A549 treated with CORT108297 at 1 μM for 4 hours (cell line): ENCODE results near the gene CYS1. TPM values are rescaled to one million over a fixed set of nuclear protein-coding genes. Genes with fewer than 3 reads are reported as not detected.

Source experiments
- total RNA-seq: library from RNA; stranded (reverse); fragments of 200-300 nt; extraction: Qiagen RNA extraction; gene quantifications from 5 replicates; pipeline ENCODE4 v1.2.3, GENCODE V29; 2022

The CYS1 gene, protein sequence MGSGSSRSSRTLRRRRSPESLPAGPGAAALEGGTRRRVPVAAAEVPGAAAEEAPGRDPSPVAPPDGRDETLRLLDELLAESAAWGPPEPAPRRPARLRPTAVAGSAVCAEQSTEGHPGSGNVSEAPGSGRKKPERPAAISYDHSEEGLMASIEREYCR
- 0.81 to 1.8 TPM (median 1.3 TPM) in 5 replicates for total RNA-seq

DNA sequence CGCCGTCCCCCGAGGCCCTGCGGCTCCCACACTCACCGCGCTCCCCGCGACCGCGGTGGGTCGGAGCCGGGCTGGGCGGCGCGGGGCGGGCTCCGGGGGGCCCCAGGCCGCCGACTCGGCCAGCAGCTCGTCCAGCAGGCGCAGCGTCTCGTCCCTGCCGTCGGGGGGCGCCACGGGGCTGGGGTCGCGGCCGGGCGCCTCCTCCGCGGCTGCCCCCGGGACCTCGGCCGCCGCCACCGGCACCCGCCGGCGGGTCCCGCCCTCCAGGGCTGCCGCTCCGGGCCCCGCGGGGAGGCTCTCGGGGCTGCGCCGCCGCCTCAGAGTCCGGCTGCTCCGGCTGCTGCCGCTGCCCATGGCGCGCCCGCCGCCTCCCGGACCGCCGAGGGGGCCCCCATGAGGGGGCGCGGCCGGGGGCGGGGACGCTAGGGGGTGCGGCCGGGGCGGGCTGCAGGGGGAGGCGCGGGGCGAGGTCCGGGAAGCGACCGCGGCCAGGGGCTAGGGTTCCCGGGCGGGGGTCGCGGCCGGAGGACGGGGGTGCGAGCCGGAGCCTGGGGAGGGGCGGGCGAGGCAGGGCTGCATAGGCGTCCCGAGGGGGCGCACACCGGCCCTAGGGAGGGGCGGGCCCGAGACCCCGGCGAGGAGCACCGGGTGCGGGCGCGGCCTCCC, at the start of gene CYS1:
CYS1 (minus strand) TSS at position 542 of the 666 bp plus-strand sequence; CDS start at position 354, 188 bp downstream.

DNA sequence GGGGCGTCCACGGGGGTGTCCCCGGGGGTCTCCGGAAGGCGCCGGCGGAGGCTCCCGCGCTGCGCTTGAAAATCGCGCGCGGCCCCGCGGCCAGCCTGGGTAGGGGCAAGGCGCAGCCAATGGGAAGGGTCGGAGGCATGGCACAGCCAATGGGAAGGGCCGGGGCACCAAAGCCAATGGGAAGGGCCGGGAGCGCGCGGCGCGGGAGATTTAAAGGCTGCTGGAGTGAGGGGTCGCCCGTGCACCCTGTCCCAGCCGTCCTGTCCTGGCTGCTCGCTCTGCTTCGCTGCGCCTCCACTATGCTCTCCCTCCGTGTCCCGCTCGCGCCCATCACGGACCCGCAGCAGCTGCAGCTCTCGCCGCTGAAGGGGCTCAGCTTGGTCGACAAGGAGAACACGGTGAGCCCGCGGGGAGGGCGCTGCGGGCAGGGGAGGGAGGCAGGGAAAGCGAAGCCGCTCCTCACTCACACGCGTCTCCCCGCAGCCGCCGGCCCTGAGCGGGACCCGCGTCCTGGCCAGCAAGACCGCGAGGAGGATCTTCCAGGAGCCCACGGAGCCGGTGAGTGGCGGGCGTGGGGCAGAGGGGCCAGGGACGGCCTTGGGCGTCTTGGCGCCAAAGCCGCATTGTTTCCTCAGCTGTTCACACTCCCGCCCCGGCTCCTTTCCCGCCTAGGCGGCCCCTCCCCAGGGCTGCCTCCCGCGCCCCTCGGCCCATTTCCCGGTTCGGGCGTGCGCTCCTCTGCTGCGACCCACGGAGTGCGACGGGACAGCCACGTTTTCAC, 42.5 kb upstream of the CYS1 start, which contains the start of gene RRM2:
RRM2 (plus strand) TSS at position 240 of the 781 bp plus-strand sequence; CDS start at position 300, 60 bp downstream.

DNA sequence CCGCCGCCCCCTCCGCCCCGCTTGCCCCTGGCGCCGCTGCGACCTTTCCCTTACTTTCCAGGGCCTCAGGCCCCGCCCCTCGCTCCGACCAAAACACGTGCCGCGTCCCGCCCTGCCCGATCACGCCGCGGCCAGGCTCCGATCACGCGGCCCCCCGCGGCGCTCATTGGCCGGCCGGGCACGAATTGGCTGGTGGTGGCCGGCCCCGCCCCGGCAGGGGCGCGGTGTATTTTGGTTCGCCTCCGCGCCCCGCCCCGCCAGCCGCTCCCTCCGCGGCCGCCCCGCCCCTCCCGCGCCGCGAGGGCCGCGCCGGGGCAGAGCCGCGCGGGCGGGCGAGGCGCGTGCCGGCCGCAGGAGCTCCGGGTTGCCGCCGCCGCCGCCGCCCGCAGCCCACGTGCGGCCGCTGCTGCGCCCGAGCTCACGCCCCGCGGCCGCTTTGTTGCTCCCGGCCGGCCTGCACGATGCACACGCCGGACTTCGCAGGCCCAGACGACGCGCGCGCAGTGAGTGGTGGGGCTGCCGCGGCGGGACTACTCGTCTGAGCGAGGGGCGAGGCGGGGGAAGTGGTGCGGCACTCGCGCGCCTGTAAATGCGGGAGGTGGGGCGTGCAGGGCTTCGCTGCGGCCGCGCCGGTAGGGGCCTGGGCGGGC, 36.8 kb downstream of the CYS1 start, which contains the start of gene KLF11:
KLF11 (plus strand) TSS at position 295 of the 650 bp plus-strand sequence; CDS start at position 462, 167 bp downstream.

Other genes starting within 250 kb of the CYS1 start
- gene TAF1B, start 236.9 kb downstream of the CYS1 start, total RNA-seq: 20.8 to 41.4 TPM (median 23.7 TPM) in 5 replicates
- gene GRHL1, start 128.7 kb downstream of the CYS1 start, total RNA-seq: 0.64 to 1.3 TPM (median 0.99 TPM) in 5 replicates
- gene KLF11, start 36.9 kb downstream of the CYS1 start, total RNA-seq: 2.6 to 5.2 TPM (median 4.3 TPM) in 5 replicates
- gene RRM2, start 42.3 kb upstream of the CYS1 start, total RNA-seq: 198 to 231 TPM (median 216 TPM) in 5 replicates
- gene HPCAL1, start 222.5 kb upstream of the CYS1 start, total RNA-seq: 107 to 158 TPM (median 152 TPM) in 5 replicates